Astrocyte (in vitro differentiated cells and primary cell): ENCODE measurements around the gene CIBAR2. TPM values are rescaled to one million over a fixed set of nuclear protein-coding genes. Genes with fewer than 3 reads are reported as not detected.

Experiments used
- DNase-seq: peaks from one replicate; pipeline ENCODE4 v3.0.0-alpha.2; 2010; ENCODE audit warnings: low read depth
- FAIRE-seq: peaks from 2 replicates; lab custom pipeline; 2011; peaks lifted over from hg19 to GRCh38; lab: Jason Lieb, UNC
- H2AFZ ChIP-seq: 2 replicates; pipeline ENCODE4 v1.6.0; 2012; ENCODE audit warnings: low read depth, low read length, inconsistent platforms
- H3K27ac ChIP-seq: 2 replicates; pipeline ENCODE4 v1.5.1; 2011; ENCODE audit warnings: low read depth, low read length, inconsistent platforms
- H3K27me3 ChIP-seq: 2 replicates; pipeline ENCODE4 v1.6.0; 2011; ENCODE audit warnings: low read length, inconsistent platforms; ENCODE audit not compliant: insufficient read depth
- H3K36me3 ChIP-seq: 2 replicates; pipeline ENCODE4 v1.5.1; 2011; ENCODE audit warnings: low read length, inconsistent platforms; ENCODE audit not compliant: insufficient read depth
- H3K4me1 ChIP-seq: 2 replicates; pipeline ENCODE4 v1.5.1; 2011; ENCODE audit warnings: low read length, inconsistent platforms; ENCODE audit not compliant: insufficient read depth
- H3K4me2 ChIP-seq: 2 replicates; pipeline ENCODE4 v1.6.0; 2012; ENCODE audit warnings: low read length, inconsistent platforms
- H3K4me3 ChIP-seq: 2 replicates; pipeline ENCODE4 v1.5.1; 2011; ENCODE audit warnings: low read depth, mild to moderate bottlenecking, low read length, inconsistent platforms; ENCODE audit not compliant: insufficient read depth
- H3K79me2 ChIP-seq: 2 replicates; pipeline ENCODE4 v1.6.0; 2012; ENCODE audit warnings: mild to moderate bottlenecking, low read length, inconsistent platforms; ENCODE audit not compliant: insufficient read depth
- H3K9ac ChIP-seq: 2 replicates; pipeline ENCODE4 v1.6.0; 2012; ENCODE audit warnings: mild to moderate bottlenecking, low read length, inconsistent platforms
- H3K9me3 ChIP-seq: 2 replicates; pipeline ENCODE4 v1.5.1; 2012; ENCODE audit warnings: low read depth, mild to moderate bottlenecking, low read length, inconsistent platforms; ENCODE audit not compliant: insufficient read depth
- H4K20me1 ChIP-seq: 2 replicates; pipeline ENCODE4 v1.6.0; 2012; ENCODE audit warnings: low read length, inconsistent platforms; ENCODE audit not compliant: insufficient read depth
- H3K27ac Mint-ChIP-seq: one replicate; pipeline ENCODE4 v1.8.0; 2021; ENCODE audit warnings: mild to moderate bottlenecking, mixed read lengths; ENCODE audit not compliant: unreplicated experiment
- H3K27me3 Mint-ChIP-seq: one replicate; pipeline ENCODE4 v1.8.0; 2021; ENCODE audit warnings: low read depth, mixed read lengths; ENCODE audit not compliant: unreplicated experiment
- H3K36me3 Mint-ChIP-seq: one replicate; pipeline ENCODE4 v1.8.0; 2021; ENCODE audit warnings: low read depth, mixed read lengths; ENCODE audit not compliant: unreplicated experiment
- H3K4me1 Mint-ChIP-seq: one replicate; pipeline ENCODE4 v1.8.0; 2021; ENCODE audit warnings: low read depth, mixed read lengths; ENCODE audit not compliant: unreplicated experiment
- H3K4me3 Mint-ChIP-seq: one replicate; pipeline ENCODE4 v1.8.0; 2021; ENCODE audit warnings: mild to moderate bottlenecking, moderate library complexity, mixed read lengths; ENCODE audit not compliant: unreplicated experiment
- H3K9me3 Mint-ChIP-seq: one replicate; pipeline ENCODE4 v1.8.0; 2021; ENCODE audit warnings: mild to moderate bottlenecking, mixed read lengths; ENCODE audit not compliant: unreplicated experiment
- CTCF ChIP-seq: IDR thresholded peaks from 2 replicates; pipeline ENCODE4 v1.5.1; 2011; ENCODE audit warnings: low read depth, mild to moderate bottlenecking, inconsistent platforms, low read length, moderate library complexity; ENCODE audit not compliant: insufficient read depth
- EZH2 ChIP-seq: IDR thresholded peaks from 2 replicates; pipeline ENCODE4 v1.6.1; 2012; ENCODE audit warnings: mild to moderate bottlenecking, low read length, inconsistent platforms; ENCODE audit not compliant: insufficient read depth
- total RNA-seq: library from RNA; stranded (reverse); gene quantifications from 2 replicates; pipeline ENCODE4 v1.2.1, GENCODE V29; 2021

CIBAR2 gene
- total RNA-seq, 1 donor from 2014 or later, result not detected

GRCh38 chr16:85074225-85074914, 37.9 kb downstream of the CIBAR2 start:
- peaks cover 23% of the 10 kb centered on the region for H3K36me3 Mint-ChIP-seq
- Histone ChIP-seq H3K9me3 (no peaks in the 10 kb centered on the region), H3K9ac (no peak overlapping the region), H3K79me2 (no peaks in the 10 kb centered on the region), H3K4me1 (no peaks in the 10 kb centered on the region), H3K4me2 (no peak overlapping the region), H3K36me3 (no peaks in the 10 kb centered on the region), H3K4me3 (no peak overlapping the region), H3K27ac (no peak overlapping the region), H2AFZ (no peak overlapping the region), H3K27me3 (no peaks in the 10 kb centered on the region), H4K20me1 (no peaks in the 10 kb centered on the region)
- peaks cover 20% of the 10 kb centered on the region for H3K27me3 Mint-ChIP-seq
- H3K9me3 Mint-ChIP-seq, result no peaks in the 10 kb centered on the region
- DNase-seq (no peak), FAIRE-seq (no peak)
- no peak overlapping the region for H3K27ac Mint-ChIP-seq
- TF ChIP-seq EZH2 (no peak), CTCF (no peak)
- no peak overlapping the region for H3K4me3 Mint-ChIP-seq
- no peaks in the 10 kb centered on the region for H3K4me1 Mint-ChIP-seq

GRCh38 chr16:85072947-85073346, 39.3 kb downstream of the CIBAR2 start:
- H3K27me3 Mint-ChIP-seq, result peaks cover 13% of the 10 kb centered on the region
- no peaks in the 10 kb centered on the region for H3K4me1 Mint-ChIP-seq
- H3K36me3 ChIP-seq, result no peaks in the 10 kb centered on the region
- H3K79me2 ChIP-seq, result no peaks in the 10 kb centered on the region
- DNase-seq, result peak; percentile 44
- H3K27me3 ChIP-seq, result no peaks in the 10 kb centered on the region
- H3K9me3 ChIP-seq, result no peaks in the 10 kb centered on the region
- no peak overlapping the region for H3K4me3 Mint-ChIP-seq
- no peak overlapping the region for H3K27ac ChIP-seq
- H3K9me3 Mint-ChIP-seq, result no peaks in the 10 kb centered on the region
- no peaks in the 10 kb centered on the region for H3K4me1 ChIP-seq
- H3K4me2 ChIP-seq, result no peak overlapping the region
- H3K27ac Mint-ChIP-seq, result no peak overlapping the region
- H3K36me3 Mint-ChIP-seq, result peaks cover 12% of the 10 kb centered on the region
- H3K9ac ChIP-seq, result no peak overlapping the region
- no peaks in the 10 kb centered on the region for H4K20me1 ChIP-seq
- H3K4me3 ChIP-seq, result no peak overlapping the region
- H2AFZ ChIP-seq, result no peak overlapping the region
- TF ChIP-seq CTCF, result no peak
- TF ChIP-seq EZH2, result no peak
- no peak for FAIRE-seq

GRCh38 chr16:85072076-85072860, 40.0 kb downstream of the CIBAR2 start:
- Mint-ChIP-seq H3K36me3 (peaks cover 14% of the 10 kb centered on the region), H3K4me3 (no peak overlapping the region), H3K4me1 (no peaks in the 10 kb centered on the region), H3K27me3 (peaks cover 10% of the 10 kb centered on the region), H3K9me3 (no peaks in the 10 kb centered on the region), H3K27ac (no peak overlapping the region)
- DNase-seq, result no peak
- no peaks in the 10 kb centered on the region for H3K79me2 ChIP-seq
- H3K9me3 ChIP-seq, result no peaks in the 10 kb centered on the region
- no peak overlapping the region for H3K9ac ChIP-seq
- no peak overlapping the region for H3K4me3 ChIP-seq
- TF ChIP-seq EZH2 (no peak), CTCF (no peak)
- no peak overlapping the region for H3K27ac ChIP-seq
- H4K20me1 ChIP-seq, result no peaks in the 10 kb centered on the region
- no peaks in the 10 kb centered on the region for H3K36me3 ChIP-seq
- H3K4me1 ChIP-seq, result no peaks in the 10 kb centered on the region
- H3K27me3 ChIP-seq, result no peaks in the 10 kb centered on the region
- no peak overlapping the region for H2AFZ ChIP-seq
- no peak overlapping the region for H3K4me2 ChIP-seq
- no peak for FAIRE-seq
